SU-DHL-6 (cell line): ENCODE measurements around the gene UBE2Q2.

Experiments
- H2AFZ ChIP-seq: fragments of 200-600 bp; sonication (generic); 2 replicates; pipeline ENCODE4 v1.6.1; 2014; ENCODE audit warnings: low read depth, mild to moderate bottlenecking, moderate library complexity, mixed read lengths, antibody characterized with exemption, low read length; ENCODE audit not compliant: severe bottlenecking
- H3F3A ChIP-seq: fragments of 200-600 bp; shearing (Covaris generic); 2 replicates; pipeline ENCODE4 v1.6.0; 2016; ENCODE audit warnings: antibody characterized with exemption, mild to moderate bottlenecking; ENCODE audit not compliant: insufficient read depth
- H3K27ac ChIP-seq: fragments of 200-600 bp; sonication (generic); 2 replicates; pipeline ENCODE4 v1.5.1; 2016; ENCODE audit warnings: low read depth, mild to moderate bottlenecking, low read length, moderate library complexity, mixed read lengths
- H3K27me3 ChIP-seq: fragments of 200-600 bp; sonication (generic), shearing (Covaris generic); 2 replicates; pipeline ENCODE4 v1.6.0; 2014; ENCODE audit warnings: mild to moderate bottlenecking, low read length
- H3K36me3 ChIP-seq: fragments of 200-600 bp; sonication (generic); 2 replicates; pipeline ENCODE4 v1.6.1; 2014; ENCODE audit warnings: mild to moderate bottlenecking, low read length, mixed read lengths
- H3K4me2 ChIP-seq: fragments of 300-600, 200-600 bp; shearing (Covaris generic), sonication (generic); 2 replicates; pipeline ENCODE4 v1.6.0; 2014; ENCODE audit warnings: low read length, low read depth, mild to moderate bottlenecking; ENCODE audit not compliant: poor library complexity, severe bottlenecking
- H3K4me3 ChIP-seq: fragments of 200-600 bp; sonication (generic); 2 replicates; pipeline ENCODE4 v1.5.1; 2014; ENCODE audit warnings: antibody characterized with exemption, low read length, mild to moderate bottlenecking, mixed read lengths; ENCODE audit not compliant: insufficient read depth, poor library complexity, severe bottlenecking
- H3K79me2 ChIP-seq: fragments of 200-600 bp; sonication (generic); 2 replicates; pipeline ENCODE4 v1.6.1; 2014; ENCODE audit warnings: mild to moderate bottlenecking, low read length, moderate library complexity; ENCODE audit not compliant: insufficient read depth
- H3K9ac ChIP-seq: fragments of 200-600 bp; sonication (generic); 2 replicates; pipeline ENCODE4 v1.7.0; 2014; ENCODE audit warnings: mild to moderate bottlenecking, low read length
- H3K9me2 ChIP-seq: fragments of 200-600 bp; sonication (generic); replicated peaks from 2 replicates; pipeline ENCODE4 v1.6.1; 2014; ENCODE audit warnings: low read length; ENCODE audit not compliant: insufficient read depth
- H3K9me3 ChIP-seq: fragments of 200-600 bp; sonication (generic); 2 replicates; pipeline ENCODE4 v1.6.1; 2014; ENCODE audit warnings: low read length, mixed read lengths; ENCODE audit not compliant: insufficient read depth
- H4K20me1 ChIP-seq: fragments of 200-600 bp; sonication (generic); 2 replicates; pipeline ENCODE4 v1.6.1; 2014; ENCODE audit warnings: low read depth, mild to moderate bottlenecking, antibody characterized with exemption, low read length, moderate library complexity, mixed read lengths
- CTCF ChIP-seq: fragments of 200-600 bp; sonication (generic); IDR thresholded peaks from one replicate; pipeline ENCODE4 v1.5.1; 2017; ENCODE audit warnings: antibody characterized with exemption, mild to moderate bottlenecking, low read length, moderate library complexity; ENCODE audit not compliant: insufficient read depth, poor library complexity, severe bottlenecking
- EZH2phosphoT487 ChIP-seq: fragments of 200-600 bp; sonication (generic), shearing (Covaris generic); conservative IDR thresholded peaks from 2 replicates; pipeline ENCODE4 v1.6.1; 2018; ENCODE audit warnings: mild to moderate bottlenecking, antibody characterized with exemption, low read length, moderate library complexity, mixed read lengths

UBE2Q2 gene

DNA sequence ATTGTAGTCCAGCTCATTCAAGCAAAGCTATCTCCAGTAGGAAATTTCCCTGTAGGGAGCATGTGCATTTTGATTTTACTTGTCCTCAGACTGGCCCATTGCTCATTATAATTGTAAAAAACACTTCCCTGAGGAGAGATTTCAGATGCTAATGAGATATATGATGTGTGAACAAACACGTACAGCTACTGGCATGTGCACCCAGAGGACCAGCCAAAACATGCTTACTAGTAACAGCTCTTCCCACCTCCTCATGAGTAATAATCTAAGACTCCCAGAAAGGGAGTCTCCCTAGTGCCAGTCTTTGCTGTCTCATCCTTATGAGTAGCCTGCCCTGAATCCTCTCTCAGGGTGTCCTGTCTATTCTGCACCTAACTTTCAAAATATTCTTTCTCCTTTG, 103.8 kb downstream of the UBE2Q2 start:
- H3K27ac ChIP-seq = no peak overlapping the region
- TF ChIP-seq CTCF (no peak), EZH2phosphoT487 (no peak)
- no peaks in the 10 kb centered on the region for H3K27me3 ChIP-seq
- no peaks in the 10 kb centered on the region for H3K79me2 ChIP-seq
- H3K9me3 ChIP-seq = no peaks in the 10 kb centered on the region
- no peak overlapping the region for H3K4me3 ChIP-seq
- H3K36me3 ChIP-seq = no peaks in the 10 kb centered on the region
- no peak overlapping the region for H3K4me2 ChIP-seq
- H2AFZ ChIP-seq = no peak overlapping the region
- no peak overlapping the region for H3K9ac ChIP-seq
- H3F3A ChIP-seq = 0 out of 2 replicates have a peak, but pooled peaks cover 3% of the 10 kb centered on the region
- H3K9me2 ChIP-seq = no peaks in the 10 kb centered on the region
- H4K20me1 ChIP-seq = no peaks in the 10 kb centered on the region

- no peak overlapping the region for H3K9ac ChIP-seq
- no peaks in the 10 kb centered on the region for H3K36me3 ChIP-seq
- TF ChIP-seq EZH2phosphoT487 = no peak
- no peak for TF ChIP-seq CTCF
- no peak overlapping the region for H2AFZ ChIP-seq
- H3K4me3 ChIP-seq = no peak overlapping the region
- no peaks in the 10 kb centered on the region for H3F3A ChIP-seq
- H3K4me2 ChIP-seq = no peak overlapping the region
- H3K27me3 ChIP-seq = no peaks in the 10 kb centered on the region
- H3K27ac ChIP-seq = no peak overlapping the region
- no peaks in the 10 kb centered on the region for H3K9me3 ChIP-seq
- no peaks in the 10 kb centered on the region for H4K20me1 ChIP-seq
- no peaks in the 10 kb centered on the region for H3K9me2 ChIP-seq
- H3K79me2 ChIP-seq = no peaks in the 10 kb centered on the region
Measured at GRCh38 chr15:75948761-75949296, 105.6 kb downstream of the UBE2Q2 start.
